Body of pancreas (tissue), 4 donors: ENCODE results near the gene RBP7. TPM values are rescaled to one million over a fixed set of nuclear protein-coding genes. Genes with fewer than 3 reads are reported as not detected.

Experiments used
- ATAC-seq: fragments of 150-250 bp; one replicate; pipeline ENCODE4 v1.9.1; 2016
- DNase-seq, 4 donors: peaks; one replicate each; pipeline ENCODE4 v3.0.0-alpha.2; 2019
- H3K27ac ChIP-seq, 4 donors: fragments of 200-600 bp; sonication (generic); 1 replicate in 3 of 4; 2 replicates in 1 of 4; pipeline versions ENCODE4 v1.5.1 to v1.6.1; 2016 to 2019; ENCODE audit warnings: mild to moderate bottlenecking in 1 of 4, mixed read lengths in 1 of 4, moderate library complexity in 1 of 4
- H3K27me3 ChIP-seq, 2 donors: fragments of 200-600 bp; sonication (generic); one replicate each; pipeline ENCODE4 v1.6.0; 2016; ENCODE audit warnings: mild to moderate bottlenecking in 1 of 2
- H3K36me3 ChIP-seq, 2 donors: fragments of 200-600 bp; sonication (generic); replicated peaks in 1 of 2; 2 replicates each; pipeline ENCODE4 v1.5.1; 2016; ENCODE audit warnings: low read depth in 2 of 2; ENCODE audit not compliant: insufficient read depth in 1 of 2
- H3K4me1 ChIP-seq: fragments of 200-600 bp; sonication (generic); one replicate; pipeline ENCODE4 v1.6.0; 2016
- H3K4me3 ChIP-seq, 2 donors: fragments of 200-600 bp; sonication (generic); 1 replicate in 1 of 2; 2 replicates in 1 of 2; pipeline ENCODE4 v1.5.1; 2016 to 2019
- H3K9me3 ChIP-seq, 3 donors: fragments of 200-600 bp; sonication (generic); 1 replicate in 2 of 3; 2 replicates in 1 of 3; pipeline ENCODE4 v1.5.1; 2016
- CTCF ChIP-seq, 7 experiments: fragments of 450-650 bp in 4 of 7; fragments of 200-600 bp in 3 of 7; sonication (generic) in 3 of 7; IDR thresholded peaks; one replicate each; pipeline ENCODE4 v1.5.1; 2016 to 2019; ENCODE audit warnings: antibody characterized with exemption in 7 of 7
- POLR2A ChIP-seq, 3 donors: fragments of 450-650 bp; IDR thresholded peaks; one replicate each; pipeline ENCODE4 v1.6.1; 2016; ENCODE audit warnings: antibody characterized with exemption in 3 of 3, mild to moderate bottlenecking in 2 of 3
- WGBS, 2 donors: methylation state at CpG; one replicate each; pipeline ENCODE4 v1.1.5; 2017; 5-methylcytosine and 5-hydroxymethylcytosine counted together
- intact Hi-C: fragments of 100-400 bp; cut with DNase I; formaldehyde crosslinking; loops from one replicate; pipeline ENCODE4 v1.15.1; 2023
- total RNA-seq, 2 donors: library from RNA; depleted of rRNA; stranded (reverse); fragments of >200 nt; gene quantifications; one replicate each; pipeline ENCODE4 v1.1.0, GENCODE V29; 2016

The RBP7 gene
- total RNA-seq, 2 donors from 2014 or later, result 7.5 to 46.8 TPM

- 82 to 84% methylated on average over 5 of the region's 5 CpGs for WGBS, 2 donors
- no peak overlapping the region for H3K4me3 ChIP-seq
- H3K27ac ChIP-seq, result no peak overlapping the region
- intact Hi-C loops, result no loop called here
- H3K27me3 ChIP-seq, result no peaks in the 10 kb centered on the region
- no peak for TF ChIP-seq POLR2A (IDR thresholded peaks at IDR 0.05)
- no peak for TF ChIP-seq CTCF (IDR thresholded peaks at IDR 0.05)
- H3K9me3 ChIP-seq, result no peaks in the 10 kb centered on the region
- H3K4me1 ChIP-seq, result no peaks in the 10 kb centered on the region
- DNase-seq, result no peak
- ATAC-seq, result no peak
- peaks cover 0 to 4% of the 10 kb centered on the region in 2 donors for H3K36me3 ChIP-seq
These were observed 12.8 kb upstream of the RBP7 start for GRCh38 chr1:9984253-9984652.

- no peaks in the 10 kb centered on the region for H3K9me3 ChIP-seq
- WGBS, 2 donors, result 51 to 56% methylated on average over 6 of the region's 6 CpGs
- no peak overlapping the region for H3K4me3 ChIP-seq
- H3K27ac ChIP-seq, result no peak overlapping the region
- intact Hi-C loops, result no loop called here
- H3K27me3 ChIP-seq, result no peaks in the 10 kb centered on the region
- DNase-seq, result no peak
- H3K36me3 ChIP-seq, result peaks cover 0 to 4% of the 10 kb centered on the region in 2 donors
- TF ChIP-seq CTCF (IDR thresholded peaks at IDR 0.05) (no peak), POLR2A (IDR thresholded peaks at IDR 0.05) (no peak)
- ATAC-seq, result no peak
- no peaks in the 10 kb centered on the region for H3K4me1 ChIP-seq
These were observed 12.0 kb upstream of the RBP7 start for GRCh38 chr1:9985001-9985400.

- TF ChIP-seq POLR2A (IDR thresholded peaks at IDR 0.05), result no peak
- no peak for TF ChIP-seq CTCF (IDR thresholded peaks at IDR 0.05)
- WGBS, 2 donors, result 86 to 100% methylated on average over 1 to 5 of the region's 5 CpGs
- H3K4me3 ChIP-seq, result no peak overlapping the region
- intact Hi-C loops, result no loop called here
- H3K9me3 ChIP-seq, result no peaks in the 10 kb centered on the region
- no peaks in the 10 kb centered on the region for H3K27me3 ChIP-seq
- DNase-seq, result no peak
- no peaks in the 10 kb centered on the region for H3K36me3 ChIP-seq
- ATAC-seq, result no peak
- H3K4me1 ChIP-seq, result no peaks in the 10 kb centered on the region
- no peak overlapping the region for H3K27ac ChIP-seq
These were observed 7.3 kb upstream of the RBP7 start for GRCh38 chr1:9989773-9990172.

- Histone ChIP-seq H3K27ac (peak overlapping the region in 1 of 4 donors; percentile 7), H3K4me1 (no peaks in the 10 kb centered on the region), H3K27me3 (no peaks in the 10 kb centered on the region), H3K9me3 (no peaks in the 10 kb centered on the region), H3K36me3 (no peaks in the 10 kb centered on the region), H3K4me3 (no peak overlapping the region)
- intact Hi-C loops, result no loop called here
- 34 to 41% methylated on average over 2 of the region's 2 CpGs for WGBS, 2 donors
- peak in 3 of 4 donors; percentile 17 to 29 (median 21) for DNase-seq
- no peak for ATAC-seq
- TF ChIP-seq POLR2A (IDR thresholded peaks at IDR 0.05) (no peak), CTCF (IDR thresholded peaks at IDR 0.05) (no peak)
These were observed 6.1 kb upstream of the RBP7 start for GRCh38 chr1:9990944-9991343.

- DNase-seq, result peak in 1 of 4 donors; percentile 2
- Histone ChIP-seq H3K27me3 (peaks cover 0 to 4% of the 10 kb centered on the region in 2 donors), H3K36me3 (no peaks in the 10 kb centered on the region), H3K4me1 (peaks cover 12% of the 10 kb centered on the region), H3K4me3 (no peak overlapping the region), H3K9me3 (no peaks in the 10 kb centered on the region), H3K27ac (peak overlapping the region in 1 of 4 donors; percentile 49)
- WGBS, 2 donors, result 71 to 81% methylated on average over 5 of the region's 5 CpGs
- no peak for TF ChIP-seq POLR2A (IDR thresholded peaks at IDR 0.05)
- no peak for TF ChIP-seq CTCF (IDR thresholded peaks at IDR 0.05)
- no peak for ATAC-seq
- intact Hi-C loops, result no loop called here
These were observed 4.1 kb upstream of the RBP7 start for GRCh38 chr1:9992910-9993309.
